Mesenchymal stem cell (in vitro differentiated cells and primary cell): ENCODE results near the gene CUX1.
A peak's percentile ranks its signal among the peaks of the same experiment; 100 is the strongest.

ENCODE experiments used
- DNase-seq: peaks from one replicate; pipeline ENCODE4 v3.0.0-alpha.2; 2013
- H2AFZ ChIP-seq: one replicate; pipeline ENCODE4 v1.6.1; 2013; ENCODE audit warnings: low read depth, mild to moderate bottlenecking, control low read depth, inconsistent platforms, low read length, moderate library complexity
- H2AK5ac ChIP-seq: 2 replicates; pipeline ENCODE4 v1.6.1; 2013; ENCODE audit warnings: low read length, moderate library complexity, mild to moderate bottlenecking, inconsistent platforms; ENCODE audit not compliant: severe bottlenecking
- H2BK120ac ChIP-seq: one replicate; pipeline ENCODE4 v1.6.1; 2013; ENCODE audit warnings: low read depth, mild to moderate bottlenecking, inconsistent platforms, low read length, moderate library complexity
- H2BK12ac ChIP-seq, 2 experiments: one replicate each; pipeline ENCODE4 v1.6.1; 2013; ENCODE audit warnings: inconsistent platforms in 2 of 2, low read length in 2 of 2, mild to moderate bottlenecking in 2 of 2, moderate library complexity in 2 of 2, control low read depth in 1 of 2
- H2BK15ac ChIP-seq: one replicate; pipeline ENCODE4 v1.6.1; 2013; ENCODE audit warnings: mild to moderate bottlenecking, low read depth, inconsistent platforms; ENCODE audit not compliant: poor library complexity, severe bottlenecking
- H2BK5ac ChIP-seq: 2 replicates; pipeline ENCODE4 v1.6.1; 2013; ENCODE audit warnings: low read depth, mild to moderate bottlenecking, low read length, control low read depth, inconsistent platforms; ENCODE audit not compliant: poor library complexity, severe bottlenecking
- H3K14ac ChIP-seq, 2 experiments: one replicate each; pipeline ENCODE4 v1.6.1; 2013; ENCODE audit warnings: inconsistent platforms in 2 of 2, low read length in 2 of 2, control low read depth in 1 of 2, mild to moderate bottlenecking in 1 of 2, moderate library complexity in 1 of 2
- H3K18ac ChIP-seq, 2 experiments: one replicate each; pipeline ENCODE4 v1.6.1; 2013; ENCODE audit warnings: inconsistent platforms in 2 of 2, low read length in 2 of 2, control low read depth in 1 of 2, low read depth in 1 of 2, mild to moderate bottlenecking in 1 of 2
- H3K23ac ChIP-seq, 2 experiments: one replicate each; pipeline ENCODE4 v1.6.1; 2013; ENCODE audit warnings: inconsistent platforms in 2 of 2, low read length in 2 of 2, mild to moderate bottlenecking in 2 of 2, moderate library complexity in 2 of 2, control low read depth in 1 of 2
- H3K27ac ChIP-seq: 2 replicates; pipeline ENCODE4 v1.5.1; 2013; ENCODE audit warnings: mild to moderate bottlenecking, moderate library complexity, low read length, control low read depth, inconsistent platforms; ENCODE audit not compliant: poor library complexity, severe bottlenecking
- H3K27me3 ChIP-seq, 2 experiments: 2 replicates each; pipeline versions ENCODE4 v1.6.1 to v1.7.0; 2013; ENCODE audit warnings: low read length in 2 of 2, mild to moderate bottlenecking in 2 of 2, moderate library complexity in 2 of 2, control low read depth in 1 of 2, inconsistent platforms in 1 of 2; ENCODE audit not compliant: control insufficient read depth in 1 of 2, insufficient read depth in 1 of 2
- H3K36me3 ChIP-seq, 2 experiments: 2 replicates each; pipeline versions ENCODE4 v1.6.1 to v1.7.0; 2013; ENCODE audit warnings: low read length in 2 of 2, control low read depth in 1 of 2, inconsistent platforms in 1 of 2, low read depth in 1 of 2, mild to moderate bottlenecking in 1 of 2; ENCODE audit not compliant: insufficient read depth in 2 of 2, control insufficient read depth in 1 of 2
- H3K4ac ChIP-seq, 2 experiments: one replicate each; pipeline ENCODE4 v1.6.1; 2013; ENCODE audit warnings: inconsistent platforms in 2 of 2, low read length in 2 of 2, mild to moderate bottlenecking in 2 of 2, moderate library complexity in 2 of 2, control low read depth in 1 of 2, low read depth in 1 of 2
- H3K4me1 ChIP-seq: 2 replicates; pipeline ENCODE4 v1.6.1; 2013; ENCODE audit warnings: low read depth, low read length, control low read depth; ENCODE audit not compliant: control insufficient read depth, insufficient read depth
- H3K4me2 ChIP-seq: 2 replicates; pipeline ENCODE4 v1.6.1; 2013; ENCODE audit warnings: low read length, mild to moderate bottlenecking, inconsistent platforms; ENCODE audit not compliant: poor library complexity, severe bottlenecking
- H3K4me3 ChIP-seq, 2 experiments: 2 replicates each; pipeline versions ENCODE4 v1.5.1 to v1.7.0; 2013; ENCODE audit warnings: low read length in 2 of 2, mild to moderate bottlenecking in 2 of 2, control low read depth in 1 of 2, low read depth in 1 of 2; ENCODE audit not compliant: insufficient read depth in 1 of 2
- H3K79me1 ChIP-seq: replicated peaks from 2 replicates; pipeline ENCODE4 v1.6.1; 2013; ENCODE audit warnings: mild to moderate bottlenecking, control low read depth, low read length, inconsistent platforms; ENCODE audit not compliant: poor library complexity, severe bottlenecking
- H3K9ac ChIP-seq: 2 replicates; pipeline ENCODE4 v1.7.0; 2013; ENCODE audit warnings: mild to moderate bottlenecking, low read length, moderate library complexity
- H3K9me3 ChIP-seq: 2 replicates; pipeline ENCODE4 v1.7.0; 2013; ENCODE audit warnings: mild to moderate bottlenecking, low read length; ENCODE audit not compliant: control insufficient read depth
- H4K8ac ChIP-seq: one replicate; pipeline ENCODE4 v1.6.1; 2013; ENCODE audit warnings: inconsistent platforms, mild to moderate bottlenecking, low read length, moderate library complexity
- H4K91ac ChIP-seq: one replicate; pipeline ENCODE4 v1.6.1; 2013; ENCODE audit warnings: mild to moderate bottlenecking, low read length, inconsistent platforms
- WGBS: methylation state at CpG from one replicate; pipeline ENCODE4 v1.1.7; 2013; ENCODE audit warnings: mixed read lengths; 5-methylcytosine and 5-hydroxymethylcytosine counted together

The CUX1 gene

GRCh38 chr7:102285540-102286236 is 468.3 kb downstream of the CUX1 start:
- peak overlapping the region; percentile 99 for H3K4me2 ChIP-seq
- no peak overlapping the region for H2BK120ac ChIP-seq
- peak overlapping the region; percentile 92 to 99 for H3K18ac ChIP-seq
- 26% methylated on average over 18 of the region's 19 CpGs for WGBS
- H3K4me3 ChIP-seq: peak overlapping the region; percentile 66 to 74
- no peak overlapping the region for H3K14ac ChIP-seq
- H2AK5ac ChIP-seq: no peak overlapping the region
- H2BK12ac ChIP-seq: peak overlapping the region in 1 of 2 experiments; percentile 57
- peak overlapping the region; percentile 81 for H4K8ac ChIP-seq
- H3K27me3 ChIP-seq: peaks cover 6 to 16% of the 10 kb centered on the region in 2 experiments
- no peak overlapping the region for H3K27ac ChIP-seq
- H3K4ac ChIP-seq: peak overlapping the region; percentile 9 to 55
- peak overlapping the region; percentile 23 for H4K91ac ChIP-seq
- H3K9ac ChIP-seq: peak overlapping the region; percentile 69
- H3K23ac ChIP-seq: peak overlapping the region in 1 of 2 experiments; percentile 85
- H3K79me1 ChIP-seq: peaks cover 19% of the 10 kb centered on the region
- H3K4me1 ChIP-seq: peaks cover 32% of the 10 kb centered on the region
- no peak overlapping the region for H2BK5ac ChIP-seq
- peaks cover 0 to 12% of the 10 kb centered on the region in 2 experiments for H3K36me3 ChIP-seq
- H3K9me3 ChIP-seq: no peaks in the 10 kb centered on the region
- no peak overlapping the region for H2AFZ ChIP-seq
- peak overlapping the region; percentile 62 for H2BK15ac ChIP-seq
- DNase-seq: no peak

- peak within 1 kb of the TSS in 1 of 2 experiments; percentile 99 for H3K14ac ChIP-seq
- H3K18ac ChIP-seq: peak within 1 kb of the TSS; percentile 99 to 100
- peak within 1 kb of the TSS; percentile 100 for H3K4me2 ChIP-seq
- under 1% methylated on average over 30 of the region's 116 CpGs for WGBS
- H4K8ac ChIP-seq: peak within 1 kb of the TSS; percentile 99
- peak within 1 kb of the TSS; percentile 90 for H2AFZ ChIP-seq
- H3K79me1 ChIP-seq: peaks cover 22% of the 10 kb centered on the region
- H2BK12ac ChIP-seq: peak within 1 kb of the TSS in 1 of 2 experiments; percentile 99
- peak within 1 kb of the TSS; percentile 92 for H2BK120ac ChIP-seq
- H3K4me3 ChIP-seq: peak within 1 kb of the TSS; percentile 83
- H3K27ac ChIP-seq: no peak within 1 kb of the TSS
- H3K27me3 ChIP-seq: peaks cover 9 to 23% of the 10 kb centered on the region in 2 experiments
- peak within 1 kb of the TSS; percentile 93 for H2BK15ac ChIP-seq
- peaks cover 0 to 12% of the 10 kb centered on the region in 2 experiments for H3K36me3 ChIP-seq
- H4K91ac ChIP-seq: peak within 1 kb of the TSS; percentile 98
- peak within 1 kb of the TSS in 1 of 2 experiments; percentile 90 for H3K23ac ChIP-seq
- peak within 1 kb of the TSS; percentile 95 to 100 for H3K4ac ChIP-seq
- H2BK5ac ChIP-seq: peak within 1 kb of the TSS; percentile 37
- DNase-seq: peak; percentile 85
- no peak within 1 kb of the TSS for H2AK5ac ChIP-seq
- H3K9me3 ChIP-seq: no peaks in the 10 kb centered on the region
- peaks cover 32% of the 10 kb centered on the region for H3K4me1 ChIP-seq
- H3K9ac ChIP-seq: peak within 1 kb of the TSS; percentile 74
These were observed 469.0 kb downstream of the CUX1 start, which contains the start of gene SH2B2 for GRCh38 chr7:102286237-102287110. SH2B2 (plus strand) TSS chr7:102286868; CDS start chr7:102300551, 13,683 bp downstream.

- H2BK5ac ChIP-seq: no peak overlapping the region
- no peak overlapping the region for H4K91ac ChIP-seq
- peak; percentile 41 for DNase-seq
- H3K14ac ChIP-seq: peak overlapping the region in 1 of 2 experiments; percentile 71
- peak overlapping the region; percentile 60 for H2BK15ac ChIP-seq
- peak overlapping the region; percentile 83 for H3K4me3 ChIP-seq
- no peak overlapping the region for H2AK5ac ChIP-seq
- peaks cover 32% of the 10 kb centered on the region for H3K4me1 ChIP-seq
- H3K9me3 ChIP-seq: no peaks in the 10 kb centered on the region
- peaks cover 11 to 29% of the 10 kb centered on the region in 2 experiments for H3K27me3 ChIP-seq
- no peak overlapping the region for H3K23ac ChIP-seq
- H4K8ac ChIP-seq: peak overlapping the region; percentile 57
- H3K18ac ChIP-seq: peak overlapping the region; percentile 58 to 79
- peak overlapping the region; percentile 100 for H3K4me2 ChIP-seq
- H3K79me1 ChIP-seq: peaks cover 22% of the 10 kb centered on the region
- peak overlapping the region; percentile 72 for H2AFZ ChIP-seq
- H2BK12ac ChIP-seq: peak overlapping the region in 1 of 2 experiments; percentile 90
- 2% methylated on average over 61 of the region's 69 CpGs for WGBS
- peak overlapping the region in 1 of 2 experiments; percentile 68 for H3K4ac ChIP-seq
- no peak overlapping the region for H2BK120ac ChIP-seq
- peak overlapping the region; percentile 74 for H3K9ac ChIP-seq
- H3K36me3 ChIP-seq: peaks cover 0 to 7% of the 10 kb centered on the region in 2 experiments
- H3K27ac ChIP-seq: no peak overlapping the region
These were observed 469.9 kb downstream of the CUX1 start for GRCh38 chr7:102287111-102287980.
